Gastroesophageal sphincter (tissue), 4 donors: ENCODE results near the gene GADD45A. TPM values are rescaled to one million over a fixed set of nuclear protein-coding genes. Genes with fewer than 3 reads are reported as not detected.

Experiments used
- ATAC-seq: fragments of 150-250 bp; one replicate; pipeline ENCODE4 v1.9.1; 2016; ENCODE audit warnings: mild to moderate bottlenecking, moderate library complexity
- H3K27ac ChIP-seq, 4 donors: fragments of 200-600 bp; sonication (generic) in 3 of 4; 1 replicate in 3 of 4; 2 replicates in 1 of 4; pipeline ENCODE4 v1.5.1; 2016 to 2019
- H3K27me3 ChIP-seq: fragments of 200-600 bp; sonication (generic); one replicate; pipeline ENCODE4 v1.5.1; 2019
- H3K36me3 ChIP-seq, 2 donors: fragments of 200-600 bp; sonication (generic); one replicate each; pipeline ENCODE4 v1.5.1; 2019; ENCODE audit warnings: control low read depth in 1 of 2
- H3K4me1 ChIP-seq, 3 donors: fragments of 200-600 bp; sonication (generic); 1 replicate in 2 of 3; 2 replicates in 1 of 3; pipeline ENCODE4 v1.5.1; 2016 to 2019; ENCODE audit warnings: control low read depth in 2 of 3
- H3K4me3 ChIP-seq, 2 donors: fragments of 200-600 bp; sonication (generic); one replicate each; pipeline ENCODE4 v1.5.1; 2019; ENCODE audit warnings: mild to moderate bottlenecking in 1 of 2, moderate library complexity in 1 of 2
- H3K9me3 ChIP-seq, 3 donors: fragments of 200-600 bp; sonication (generic); one replicate each; pipeline ENCODE4 v1.5.1; 2017 to 2019; ENCODE audit warnings: control low read depth in 2 of 3
- EP300 ChIP-seq: sonication (generic); formaldehyde crosslinking; IDR thresholded peaks from one replicate; pipeline ENCODE4 v1.6.1; 2017; ENCODE audit warnings: antibody characterized with exemption, mild to moderate bottlenecking
- POLR2A ChIP-seq, 2 donors: fragments of 450-650 bp; IDR thresholded peaks; one replicate each; pipeline ENCODE4 v1.6.1; 2017; ENCODE audit warnings: antibody characterized with exemption in 2 of 2, mild to moderate bottlenecking in 2 of 2, moderate library complexity in 1 of 2
- POLR2AphosphoS5 ChIP-seq: sonication (generic); formaldehyde crosslinking; IDR thresholded peaks from one replicate; pipeline ENCODE4 v1.6.1; 2017; ENCODE audit warnings: antibody characterized with exemption
- WGBS, 2 donors: methylation state at CpG; one replicate each; pipeline ENCODE4 v1.1.5; 2018; ENCODE audit warnings: low coverage in 1 of 2; 5-methylcytosine and 5-hydroxymethylcytosine counted together
- total RNA-seq, 4 donors: library from RNA; depleted of rRNA; stranded (reverse); fragments of >200 nt; gene quantifications; one replicate each; pipeline ENCODE4 v1.1.0, GENCODE V29; 2016
- TF ChIP-seq, protein P1 (sequence below), 4 experiments: fragments of 200-600 bp in 2 of 4; fragments of 450-650 bp in 2 of 4; sonication (generic) in 1 of 4; IDR thresholded peaks; one replicate each; pipeline ENCODE4 v1.5.1; 2017 to 2019; ENCODE audit warnings: antibody characterized with exemption in 4 of 4, mild to moderate bottlenecking in 2 of 4, moderate library complexity in 2 of 4

Gene GADD45A
- total RNA-seq, 4 donors from 2014 or later = 58.7 to 69.9 (median 65.6) TPM

DNA sequence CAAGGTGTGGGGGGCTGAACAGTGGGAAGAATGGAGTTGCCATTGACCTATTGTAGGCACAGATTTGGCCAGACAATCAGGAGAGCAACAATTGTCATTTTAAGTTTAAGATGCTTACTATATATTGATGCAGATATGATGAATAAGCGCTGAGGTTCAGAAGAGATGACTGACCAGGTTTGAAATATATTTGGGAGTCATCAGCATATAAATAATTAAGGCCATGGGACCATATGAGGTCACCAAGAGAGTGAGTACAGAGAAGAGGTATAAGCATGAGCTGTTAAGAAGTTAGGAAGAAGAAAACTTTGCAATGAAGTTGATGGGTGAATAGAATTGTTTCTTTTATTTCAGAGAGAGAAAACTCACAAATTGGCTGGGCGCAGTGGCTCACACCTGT lies 4.5 kb upstream of the GADD45A start:
- no peak for ATAC-seq
- no peak overlapping the region for H3K4me3 ChIP-seq
- H3K36me3 ChIP-seq = no peaks in the 10 kb centered on the region
- peaks cover 0 to 14% (median 0%) of the 10 kb centered on the region in 3 donors for H3K4me1 ChIP-seq
- H3K9me3 ChIP-seq = no peaks in the 10 kb centered on the region
- no peak overlapping the region for H3K27ac ChIP-seq
- TF ChIP-seq POLR2AphosphoS5 = no peak
- TF ChIP-seq, protein P1, sequence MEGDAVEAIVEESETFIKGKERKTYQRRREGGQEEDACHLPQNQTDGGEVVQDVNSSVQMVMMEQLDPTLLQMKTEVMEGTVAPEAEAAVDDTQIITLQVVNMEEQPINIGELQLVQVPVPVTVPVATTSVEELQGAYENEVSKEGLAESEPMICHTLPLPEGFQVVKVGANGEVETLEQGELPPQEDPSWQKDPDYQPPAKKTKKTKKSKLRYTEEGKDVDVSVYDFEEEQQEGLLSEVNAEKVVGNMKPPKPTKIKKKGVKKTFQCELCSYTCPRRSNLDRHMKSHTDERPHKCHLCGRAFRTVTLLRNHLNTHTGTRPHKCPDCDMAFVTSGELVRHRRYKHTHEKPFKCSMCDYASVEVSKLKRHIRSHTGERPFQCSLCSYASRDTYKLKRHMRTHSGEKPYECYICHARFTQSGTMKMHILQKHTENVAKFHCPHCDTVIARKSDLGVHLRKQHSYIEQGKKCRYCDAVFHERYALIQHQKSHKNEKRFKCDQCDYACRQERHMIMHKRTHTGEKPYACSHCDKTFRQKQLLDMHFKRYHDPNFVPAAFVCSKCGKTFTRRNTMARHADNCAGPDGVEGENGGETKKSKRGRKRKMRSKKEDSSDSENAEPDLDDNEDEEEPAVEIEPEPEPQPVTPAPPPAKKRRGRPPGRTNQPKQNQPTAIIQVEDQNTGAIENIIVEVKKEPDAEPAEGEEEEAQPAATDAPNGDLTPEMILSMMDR (IDR thresholded peaks at IDR 0.05) = no peak
- no peak for TF ChIP-seq POLR2A (IDR thresholded peaks at IDR 0.05)
- TF ChIP-seq EP300 = no peak
- no peaks in the 10 kb centered on the region for H3K27me3 ChIP-seq
- 94 to 100% methylated on average over 1 to 2 of the region's 2 CpGs for WGBS, 2 donors

DNA sequence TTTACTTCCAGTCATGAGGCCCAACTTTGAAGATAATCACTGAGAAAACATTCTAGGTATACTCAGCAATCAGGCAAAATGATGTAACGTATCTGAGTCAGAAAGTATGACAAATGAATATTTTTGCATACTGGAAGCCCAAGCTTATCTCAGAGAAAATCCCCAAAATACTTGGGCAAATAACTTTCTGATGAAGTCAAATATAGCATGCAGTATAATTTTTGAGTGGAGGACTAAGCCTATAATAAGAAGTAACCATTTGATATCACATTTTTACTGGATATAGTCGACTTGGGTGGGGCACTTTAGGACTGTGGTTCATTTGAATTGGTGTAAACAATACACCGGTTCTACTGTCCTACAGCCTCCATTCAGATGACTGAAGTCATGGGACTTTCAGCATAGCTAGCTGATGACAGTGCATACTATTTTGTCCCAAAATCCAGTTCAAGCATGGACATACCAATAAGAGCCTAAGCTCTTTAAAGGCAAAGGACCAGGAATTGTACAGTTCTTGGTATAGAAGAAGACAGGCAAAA lies 2.3 kb upstream of the GADD45A start:
- H3K9me3 ChIP-seq = no peaks in the 10 kb centered on the region
- no peak overlapping the region for H3K4me3 ChIP-seq
- ATAC-seq = no peak
- peaks cover 0 to 4% of the 10 kb centered on the region in 2 donors for H3K36me3 ChIP-seq
- peaks cover 5 to 28% (median 6%) of the 10 kb centered on the region in 3 donors for H3K4me1 ChIP-seq
- TF ChIP-seq, protein P1 (IDR thresholded peaks at IDR 0.05) = no peak
- TF ChIP-seq EP300 = no peak
- WGBS, 2 donors = 21 to 43% methylated on average over 3 of the region's 3 CpGs
- H3K27ac ChIP-seq = peak overlapping the region in 1 of 4 donors; percentile 18
- no peaks in the 10 kb centered on the region for H3K27me3 ChIP-seq

DNA sequence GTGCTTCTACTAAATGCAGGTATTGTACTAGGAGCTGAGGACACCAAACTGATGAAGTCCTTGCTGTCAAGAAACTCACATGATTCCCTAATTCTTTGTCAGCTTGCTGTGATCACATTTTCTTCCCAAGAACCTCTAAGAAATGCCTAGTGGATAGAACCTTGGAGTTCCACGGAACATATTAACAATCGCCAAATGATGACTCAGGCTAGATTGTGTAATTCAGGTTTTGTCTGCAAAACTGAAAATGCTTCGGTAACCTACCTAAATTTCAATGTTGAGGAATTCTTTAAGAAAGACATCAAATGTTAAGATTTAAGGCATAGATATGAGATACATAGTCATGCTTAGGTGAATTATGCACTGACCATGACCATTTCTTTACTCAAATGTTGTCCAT lies 1.7 kb upstream of the GADD45A start:
- Histone ChIP-seq H3K4me3 (no peak overlapping the region), H3K4me1 (peaks cover 5 to 31% (median 6%) of the 10 kb centered on the region in 3 donors), H3K9me3 (no peaks in the 10 kb centered on the region), H3K36me3 (peaks cover 0 to 10% of the 10 kb centered on the region in 2 donors), H3K27ac (peak overlapping the region in 1 of 4 donors; percentile 18), H3K27me3 (no peaks in the 10 kb centered on the region)
- TF ChIP-seq EP300 (no peak), POLR2AphosphoS5 (peak; percentile 51), POLR2A (IDR thresholded peaks at IDR 0.05) (no peak)
- TF ChIP-seq, protein P1 (IDR thresholded peaks at IDR 0.05) = no peak
- ATAC-seq = no peak
- WGBS, 2 donors = 17 to 58% methylated on average over 3 of the region's 3 CpGs

DNA sequence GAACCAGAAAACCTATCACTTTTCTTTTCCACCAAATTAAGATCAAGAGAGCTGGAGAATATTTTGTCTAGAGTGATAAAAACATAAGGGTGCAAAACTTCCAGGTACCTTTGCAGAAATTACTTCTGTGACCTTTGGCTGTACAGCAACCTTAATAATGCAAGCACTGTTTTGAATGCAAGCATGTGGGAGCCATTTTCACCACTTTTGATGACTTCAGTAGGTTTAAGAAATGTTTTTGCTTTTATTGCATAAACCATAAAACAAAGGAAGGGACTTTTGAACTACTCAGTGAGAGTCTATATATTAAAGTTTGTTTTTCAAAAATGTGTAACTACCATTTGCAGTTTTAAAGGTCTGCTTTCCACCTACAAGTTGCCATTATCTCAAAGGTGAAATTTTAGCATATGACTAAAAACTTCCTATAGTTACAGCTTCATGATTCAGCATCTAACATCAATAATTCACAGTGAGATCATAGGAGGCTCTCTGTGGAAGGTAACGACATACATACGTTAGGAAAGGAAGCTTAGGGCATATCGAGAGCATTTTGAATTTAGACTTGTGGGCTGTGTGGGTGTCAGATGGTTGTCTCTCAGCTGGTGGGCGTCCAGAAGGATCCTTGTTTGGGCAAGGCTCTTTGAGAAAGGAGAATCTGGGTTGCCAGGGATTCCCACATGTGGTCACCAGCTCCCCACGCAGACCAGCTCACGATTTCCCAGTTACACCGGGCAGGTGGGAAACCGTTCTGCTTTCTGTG lies 1.1 kb upstream of the GADD45A start:
- Histone ChIP-seq H3K4me3 (peak overlapping the region; percentile 26 to 69), H3K27me3 (no peaks in the 10 kb centered on the region), H3K27ac (peak overlapping the region; percentile 20 to 98 (median 82)), H3K9me3 (no peaks in the 10 kb centered on the region), H3K36me3 (peaks cover 0 to 16% of the 10 kb centered on the region in 2 donors), H3K4me1 (peaks cover 5 to 31% (median 6%) of the 10 kb centered on the region in 3 donors)
- TF ChIP-seq POLR2AphosphoS5 = no peak
- TF ChIP-seq POLR2A (IDR thresholded peaks at IDR 0.05) = no peak
- no peak for TF ChIP-seq EP300
- TF ChIP-seq, protein P1 (IDR thresholded peaks at IDR 0.05) = no peak
- ATAC-seq = no peak
- WGBS, 2 donors = 20 to 25% methylated on average over 6 to 8 of the region's 8 CpGs
